A549 (cell line): ENCODE data around the gene USP12. TPM values are rescaled to one million over a fixed set of nuclear protein-coding genes. Genes with fewer than 3 reads are reported as not detected.

Source experiments
- ATAC-seq, 2 experiments: fragments of 200-7000 bp in 1 of 2; fragments of >200 bp in 1 of 2; cut with Nextera tagmentation in 1 of 2; cut with Tn5 transposase in 1 of 2; 3 replicates each; pipeline versions ENCODE4 v1.8.0 to v1.9.1; 2018 to 2020; ENCODE audit warnings: mild to moderate bottlenecking in 1 of 2, moderate library complexity in 1 of 2
- CTCF ChIA-PET: fragments of 300-600 bp; sonication (Branson Sonifier 250); formaldehyde crosslinking; extraction: SDS; loops from one replicate; lab custom pipeline; 2021; ENCODE audit warnings: antibody characterized with exemption, inconsistent platforms; lab: Yijun Ruan, JAX
- POLR2A ChIA-PET: fragments of 350-600 bp; formaldehyde crosslinking; extraction: SDS; loops from one replicate; lab custom pipeline; 2021; ENCODE audit warnings: antibody characterized with exemption, inconsistent platforms; lab: Yijun Ruan, JAX
- DNase-seq, 2 experiments: peaks; one replicate each; pipeline versions ENCODE4 v3.0.0 to v3.0.0-alpha.2; 2011 to 2016; ENCODE audit warnings: low read depth in 1 of 2, low spot score in 1 of 2
- FAIRE-seq: peaks from 2 replicates; lab custom pipeline; 2011; peaks lifted over from hg19 to GRCh38; lab: Jason Lieb, UNC
- H3K27ac ChIP-seq, 2 experiments: fragments of >200 bp; sonication (Bioruptor Twin); formaldehyde crosslinking; 3 replicates each; pipeline ENCODE4 v1.5.1; 2016 to 2017
- H3K4me1 ChIP-seq: fragments of >200 bp; sonication (Bioruptor Twin); formaldehyde crosslinking; 3 replicates; pipeline ENCODE4 v1.6.1; 2016
- H3K4me2 ChIP-seq: fragments of >200 bp; sonication (Bioruptor Twin); formaldehyde crosslinking; 3 replicates; pipeline ENCODE4 v1.6.1; 2016
- H3K4me3 ChIP-seq: fragments of >200 bp; sonication (Bioruptor Twin); formaldehyde crosslinking; 3 replicates; pipeline ENCODE4 v1.5.1; 2016
- H3K9me3 ChIP-seq: fragments of >200 bp; sonication (Bioruptor Twin); formaldehyde crosslinking; 3 replicates; pipeline ENCODE4 v1.6.1; 2016
- CBX2 ChIP-seq: fragments of 200-600 bp; sonication (generic); IDR thresholded peaks from 2 replicates; pipeline ENCODE4 v1.6.1; 2016; ENCODE audit warnings: low read depth, mild to moderate bottlenecking, borderline replicate concordance
- CBX8 ChIP-seq: fragments of 200-600 bp; sonication (generic); IDR thresholded peaks from 2 replicates; pipeline ENCODE4 v1.6.1; 2016
- CHD2 ChIP-seq: fragments of 150-350 bp; IDR thresholded peaks from 2 replicates; pipeline ENCODE4 v1.6.1; 2014; ENCODE audit warnings: low read length; ENCODE audit not compliant: partially characterized antibody
- ESRRA ChIP-seq: fragments of 150-350 bp; IDR thresholded peaks from 2 replicates; pipeline ENCODE4 v1.6.1; 2014; ENCODE audit warnings: mild to moderate bottlenecking, low read length, borderline replicate concordance
- FOSB ChIP-seq: fragments of 250-450 bp; sonication (Bioruptor Pico); IDR thresholded peaks from 2 replicates; pipeline ENCODE4 v1.5.0; 2020; ENCODE audit warnings: mild to moderate bottlenecking, moderate library complexity
- FOXS1 ChIP-seq: fragments of 250-450 bp; sonication (Bioruptor Pico); IDR thresholded peaks from 2 replicates; pipeline ENCODE4 v1.5.0; 2020; ENCODE audit warnings: mild to moderate bottlenecking, moderate library complexity
- HEYL ChIP-seq: fragments of 250-450 bp; sonication (Bioruptor Pico); IDR thresholded peaks from 2 replicates; pipeline ENCODE4 v1.8.0; 2021; ENCODE audit warnings: mild to moderate bottlenecking, moderate library complexity
- HOXB5 ChIP-seq: fragments of 250-450 bp; sonication (Bioruptor Pico); IDR thresholded peaks from 2 replicates; pipeline ENCODE4 v1.5.0; 2020; ENCODE audit warnings: mild to moderate bottlenecking, moderate library complexity
- JUN ChIP-seq, 2 experiments: fragments of >200 bp; sonication (Bioruptor Twin); formaldehyde crosslinking; IDR thresholded peaks; 2 replicates in 1 of 2; 3 replicates in 1 of 2; pipeline ENCODE4 v1.6.1; 2016 to 2017
- KDM1A ChIP-seq: fragments of 200-600 bp; sonication (generic); IDR thresholded peaks from 2 replicates; pipeline ENCODE4 v1.6.1; 2016; ENCODE audit warnings: low read depth, mild to moderate bottlenecking
- KDM5A ChIP-seq: fragments of 200-600 bp; sonication (generic); IDR thresholded peaks from 2 replicates; pipeline ENCODE4 v1.6.1; 2016; ENCODE audit warnings: antibody characterized with exemption, mild to moderate bottlenecking
- MYC ChIP-seq: IDR thresholded peaks from 2 replicates; pipeline ENCODE4 v1.6.1; 2012; ENCODE audit warnings: mild to moderate bottlenecking, inconsistent platforms, low read length, improper control_type of control experiment, borderline replicate concordance
- PHF8 ChIP-seq: fragments of 200-600 bp; sonication (generic); IDR thresholded peaks from 2 replicates; pipeline ENCODE4 v1.6.1; 2016; ENCODE audit warnings: low read depth, mild to moderate bottlenecking, antibody characterized with exemption, moderate library complexity, borderline replicate concordance
- RAD21 ChIP-seq, 2 experiments: fragments of >200 bp in 1 of 2; sonication (Bioruptor Twin) in 1 of 2; formaldehyde crosslinking in 1 of 2; IDR thresholded peaks in 1 of 2; conservative IDR thresholded peaks in 1 of 2; 2 replicates in 1 of 2; 3 replicates in 1 of 2; pipeline ENCODE4 v1.6.1; 2012 to 2018; ENCODE audit warnings: inconsistent platforms in 1 of 2
- RCOR1 ChIP-seq: fragments of 150-350 bp; IDR thresholded peaks from 2 replicates; pipeline ENCODE4 v1.6.1; 2014; ENCODE audit warnings: antibody characterized with exemption, low read length, low read depth
- RFX5 ChIP-seq: fragments of 450-650 bp; IDR thresholded peaks from 2 replicates; pipeline ENCODE4 v1.7.1; 2014; ENCODE audit warnings: antibody characterized with exemption, mild to moderate bottlenecking, moderate library complexity
- RNF2 ChIP-seq: fragments of 200-600 bp; sonication (generic); IDR thresholded peaks from 2 replicates; pipeline ENCODE4 v1.6.1; 2016; ENCODE audit warnings: low read depth, mild to moderate bottlenecking, antibody characterized with exemption, moderate library complexity, borderline replicate concordance
- SREBF2 ChIP-seq: fragments of 450-650 bp; IDR thresholded peaks from 2 replicates; pipeline ENCODE4 v1.6.1; 2014; ENCODE audit warnings: mild to moderate bottlenecking, moderate library complexity
- TP53 ChIP-seq: fragments of 250-450 bp; sonication (Bioruptor Pico); IDR thresholded peaks from 2 replicates; pipeline ENCODE4 v1.5.0; 2021; ENCODE audit warnings: mild to moderate bottlenecking, moderate library complexity
- WGBS: methylation state at CpG from one replicate; pipeline ENCODE4 v1.1.6; 2017; ENCODE audit errors: missing lambda C conversion rate; 5-methylcytosine and 5-hydroxymethylcytosine counted together
- polyA plus RNA-seq, 4 experiments: library from polyadenylated mRNA; depleted of rRNA in 3 of 4; stranded (reverse); fragments of >200 nt; fragmentation: RNase III in 1 of 4; extraction: RNeasy Plus Mini Kit Qiagen cat#74134 plus additional on column Dnase treatment in 1 of 4; gene quantifications; 2 replicates in 3 of 4; 3 replicates in 1 of 4; pipeline ENCODE4 v1.2.3, GENCODE V29; 2011 to 2017
- TF ChIP-seq, protein P1 (sequence below): fragments of 250-450 bp; sonication (Bioruptor Pico); IDR thresholded peaks from 2 replicates; pipeline ENCODE4 v1.5.0; 2020; ENCODE audit warnings: low read depth, mild to moderate bottlenecking, moderate library complexity
- TF ChIP-seq, protein P2 (sequence below): fragments of 150-350 bp; IDR thresholded peaks from 2 replicates; pipeline ENCODE4 v1.6.1; 2014; ENCODE audit warnings: low read depth, mild to moderate bottlenecking, low read length
- TF ChIP-seq, protein P3 (sequence below): fragments of 250-450 bp; sonication (Bioruptor Pico); IDR thresholded peaks from 2 replicates; pipeline ENCODE4 v1.5.0; 2021; ENCODE audit warnings: mild to moderate bottlenecking, moderate library complexity, borderline replicate concordance
- TF ChIP-seq, protein P4 (sequence below): fragments of >200 bp; sonication (Bioruptor Twin); formaldehyde crosslinking; IDR thresholded peaks from 3 replicates; pipeline ENCODE4 v1.6.1; 2016

Gene USP12
- polyA plus RNA-seq, 2 of the 4 experiments (the other 2 are of a cell fraction), result 19.1 to 21.2 TPM

DNA sequence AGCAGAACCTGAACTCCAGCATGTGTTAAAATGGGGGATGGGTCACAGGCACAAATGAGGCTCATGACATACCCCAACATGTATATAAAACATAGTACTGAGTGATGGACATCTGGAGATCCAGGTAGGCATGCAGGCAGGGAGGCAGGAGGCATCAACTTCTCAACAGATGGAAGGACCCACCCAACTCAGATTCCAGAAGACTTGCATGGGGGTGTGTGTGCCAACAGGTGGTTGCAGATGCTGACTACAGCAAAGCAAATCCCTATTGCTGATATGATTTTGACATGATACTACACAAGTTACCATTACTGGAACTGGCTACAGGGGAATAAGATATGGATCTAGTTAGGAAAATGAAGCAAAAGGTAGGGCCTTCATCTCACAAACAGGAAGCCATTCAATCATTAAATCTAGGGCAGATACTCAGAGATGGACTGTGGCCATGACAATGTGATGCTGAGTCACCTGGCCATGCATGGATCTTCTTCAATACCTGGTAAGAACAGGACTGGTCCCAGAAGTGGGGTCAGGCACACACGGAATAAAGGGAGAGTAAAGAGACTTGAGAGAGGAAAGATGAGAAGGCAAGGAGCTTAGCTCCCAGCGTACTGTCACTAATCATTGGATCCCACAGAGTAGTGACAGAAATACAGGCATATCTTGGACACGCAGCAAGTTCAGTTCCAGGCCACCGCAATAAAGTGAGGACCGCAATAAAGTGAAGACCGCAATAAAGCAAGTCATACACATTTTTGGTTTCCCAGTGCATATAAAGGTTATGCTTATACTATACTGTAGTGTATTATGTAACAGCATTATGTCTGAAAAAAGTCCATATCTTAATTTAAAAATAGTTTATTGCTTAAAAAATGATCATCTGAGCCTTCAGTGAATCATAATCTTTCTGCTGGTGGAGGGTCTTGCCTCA, 91.3 kb downstream of the USP12 start:
- DNase-seq (no peak), ATAC-seq (no peak), FAIRE-seq (no peak)
- ChIA-PET CTCF (no interaction called here), POLR2A (no interaction called here)
- no peaks in the 10 kb centered on the region for H3K4me1 ChIP-seq
- 92% methylated on average over 6 of the region's 6 CpGs for WGBS
- H3K4me2 ChIP-seq, result no peak overlapping the region
- TF ChIP-seq, protein P1, sequence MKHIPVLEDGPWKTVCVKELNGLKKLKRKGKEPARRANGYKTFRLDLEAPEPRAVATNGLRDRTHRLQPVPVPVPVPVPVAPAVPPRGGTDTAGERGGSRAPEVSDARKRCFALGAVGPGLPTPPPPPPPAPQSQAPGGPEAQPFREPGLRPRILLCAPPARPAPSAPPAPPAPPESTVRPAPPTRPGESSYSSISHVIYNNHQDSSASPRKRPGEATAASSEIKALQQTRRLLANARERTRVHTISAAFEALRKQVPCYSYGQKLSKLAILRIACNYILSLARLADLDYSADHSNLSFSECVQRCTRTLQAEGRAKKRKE, result no peak
- TF ChIP-seq RFX5 (no peak), RAD21 (conservative IDR thresholded peaks at IDR 0.05 in 1 of 2, IDR thresholded peaks at IDR 0.05 in 1 of 2) (no peak), CHD2 (no peak), TP53 (CRISPR knock-in tag) (no peak), SREBF2 (no peak), PHF8 (no peak), FOSB (no peak), RCOR1 (no peak), ESRRA (no peak), HEYL (no peak), KDM1A (no peak)
- TF ChIP-seq, protein P2, sequence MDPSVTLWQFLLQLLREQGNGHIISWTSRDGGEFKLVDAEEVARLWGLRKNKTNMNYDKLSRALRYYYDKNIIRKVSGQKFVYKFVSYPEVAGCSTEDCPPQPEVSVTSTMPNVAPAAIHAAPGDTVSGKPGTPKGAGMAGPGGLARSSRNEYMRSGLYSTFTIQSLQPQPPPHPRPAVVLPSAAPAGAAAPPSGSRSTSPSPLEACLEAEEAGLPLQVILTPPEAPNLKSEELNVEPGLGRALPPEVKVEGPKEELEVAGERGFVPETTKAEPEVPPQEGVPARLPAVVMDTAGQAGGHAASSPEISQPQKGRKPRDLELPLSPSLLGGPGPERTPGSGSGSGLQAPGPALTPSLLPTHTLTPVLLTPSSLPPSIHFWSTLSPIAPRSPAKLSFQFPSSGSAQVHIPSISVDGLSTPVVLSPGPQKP, result no peak
- H3K9me3 ChIP-seq, result no peaks in the 10 kb centered on the region
- H3K27ac ChIP-seq, result no peak overlapping the region
- H3K4me3 ChIP-seq, result no peak overlapping the region

DNA sequence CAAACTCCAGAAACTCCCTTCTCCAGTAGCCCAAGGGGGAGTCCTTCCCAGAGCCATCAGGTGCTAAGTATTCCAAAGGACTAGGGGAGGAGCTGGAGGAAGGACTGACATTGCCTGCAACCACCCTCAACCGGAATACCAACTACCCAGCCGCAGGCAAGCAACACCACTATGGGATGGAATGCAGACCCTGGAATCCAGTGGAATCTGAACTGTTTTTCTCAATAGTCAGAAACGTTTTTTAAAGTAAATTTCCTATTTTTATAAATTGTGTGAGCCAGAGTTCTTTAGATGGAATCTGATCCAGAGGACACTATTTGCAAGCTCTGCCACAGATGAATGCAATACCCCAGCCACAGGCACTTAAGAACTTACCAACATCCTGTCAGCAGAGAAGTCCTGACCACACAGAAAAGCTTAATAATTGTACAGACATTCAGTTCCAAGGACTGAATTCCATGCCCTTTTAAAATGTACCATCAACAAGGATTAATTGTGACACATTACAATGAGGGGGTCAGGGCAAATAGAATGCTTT, 92.1 kb downstream of the USP12 start:
- POLR2A ChIA-PET, result no interaction called here
- Histone ChIP-seq H3K9me3 (no peaks in the 10 kb centered on the region), H3K27ac (no peak overlapping the region)
- no peak for DNase-seq
- TF ChIP-seq CBX8, result no peak
- TF ChIP-seq JUN (IDR thresholded peaks at IDR 0.05), result no peak
- no peak for TF ChIP-seq RNF2
- TF ChIP-seq, protein P3, sequence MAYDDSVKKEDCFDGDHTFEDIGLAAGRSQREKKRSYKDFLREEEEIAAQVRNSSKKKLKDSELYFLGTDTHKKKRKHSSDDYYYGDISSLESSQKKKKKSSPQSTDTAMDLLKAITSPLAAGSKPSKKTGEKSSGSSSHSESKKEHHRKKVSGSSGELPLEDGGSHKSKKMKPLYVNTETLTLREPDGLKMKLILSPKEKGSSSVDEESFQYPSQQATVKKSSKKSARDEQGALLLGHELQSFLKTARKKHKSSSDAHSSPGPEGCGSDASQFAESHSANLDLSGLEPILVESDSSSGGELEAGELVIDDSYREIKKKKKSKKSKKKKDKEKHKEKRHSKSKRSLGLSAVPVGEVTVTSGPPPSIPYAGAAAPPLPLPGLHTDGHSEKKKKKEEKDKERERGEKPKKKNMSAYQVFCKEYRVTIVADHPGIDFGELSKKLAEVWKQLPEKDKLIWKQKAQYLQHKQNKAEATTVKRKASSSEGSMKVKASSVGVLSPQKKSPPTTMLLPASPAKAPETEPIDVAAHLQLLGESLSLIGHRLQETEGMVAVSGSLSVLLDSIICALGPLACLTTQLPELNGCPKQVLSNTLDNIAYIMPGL (CRISPR knock-in tag), result no peak
- TF ChIP-seq, protein P4, sequence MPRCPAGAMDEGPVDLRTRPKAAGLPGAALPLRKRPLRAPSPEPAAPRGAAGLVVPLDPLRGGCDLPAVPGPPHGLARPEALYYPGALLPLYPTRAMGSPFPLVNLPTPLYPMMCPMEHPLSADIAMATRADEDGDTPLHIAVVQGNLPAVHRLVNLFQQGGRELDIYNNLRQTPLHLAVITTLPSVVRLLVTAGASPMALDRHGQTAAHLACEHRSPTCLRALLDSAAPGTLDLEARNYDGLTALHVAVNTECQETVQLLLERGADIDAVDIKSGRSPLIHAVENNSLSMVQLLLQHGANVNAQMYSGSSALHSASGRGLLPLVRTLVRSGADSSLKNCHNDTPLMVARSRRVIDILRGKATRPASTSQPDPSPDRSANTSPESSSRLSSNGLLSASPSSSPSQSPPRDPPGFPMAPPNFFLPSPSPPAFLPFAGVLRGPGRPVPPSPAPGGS, result no peak
- no peak for TF ChIP-seq HEYL
- no peak for TF ChIP-seq FOXS1 (CRISPR knock-in tag)
- no peak for TF ChIP-seq ESRRA
- no peak for TF ChIP-seq HOXB5 (CRISPR knock-in tag)
- TF ChIP-seq KDM5A, result no peak
- no peak for TF ChIP-seq MYC
- no peak for TF ChIP-seq CBX2
- TF ChIP-seq, all 56 proteins: peak for 0
- Histone ChIP-seq H3K4me1 (no peaks in the 10 kb centered on the region), H3K4me2 (no peak overlapping the region), H3K4me3 (no peak overlapping the region)
- CTCF ChIA-PET, result no interaction called here
- ATAC-seq, result no peak
- FAIRE-seq, result no peak
- 93% methylated on average over 3 of the region's 3 CpGs for WGBS
